GOT3 (cell line): ENCODE results near the gene NDUFV3.
"Not testable (repeated sequence)": the region's sequence is repeated elsewhere in the genome, so short reads cannot be mapped to it uniquely, and the experiment has no call there.

ENCODE experiments used
- DNase-seq: peaks from one replicate; lab custom pipeline; 2025; ENCODE audit warnings: mixed read lengths; lab: John Stamatoyannopoulos, UW

NDUFV3 gene

DNA sequence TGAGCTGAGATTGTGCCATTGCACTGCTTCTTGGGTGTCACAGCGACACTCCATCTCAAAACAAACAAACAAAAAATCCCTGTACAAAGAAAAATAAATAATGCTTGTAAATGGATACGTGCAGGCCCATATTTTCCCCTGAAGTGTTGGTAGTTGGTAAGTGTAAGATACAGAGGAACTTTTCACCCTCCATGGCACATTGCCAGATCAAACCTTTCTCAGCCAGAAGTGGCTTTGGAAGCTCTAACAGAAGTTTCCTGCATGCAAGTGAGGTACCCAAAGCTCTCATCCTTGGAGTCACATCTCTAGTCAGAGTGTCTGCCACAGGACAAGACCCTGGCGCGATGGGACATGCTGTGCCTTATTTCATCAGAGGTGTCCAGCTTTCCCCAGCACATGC lies 7.3 kb downstream of the NDUFV3 start:
- no peak for DNase-seq

DNA sequence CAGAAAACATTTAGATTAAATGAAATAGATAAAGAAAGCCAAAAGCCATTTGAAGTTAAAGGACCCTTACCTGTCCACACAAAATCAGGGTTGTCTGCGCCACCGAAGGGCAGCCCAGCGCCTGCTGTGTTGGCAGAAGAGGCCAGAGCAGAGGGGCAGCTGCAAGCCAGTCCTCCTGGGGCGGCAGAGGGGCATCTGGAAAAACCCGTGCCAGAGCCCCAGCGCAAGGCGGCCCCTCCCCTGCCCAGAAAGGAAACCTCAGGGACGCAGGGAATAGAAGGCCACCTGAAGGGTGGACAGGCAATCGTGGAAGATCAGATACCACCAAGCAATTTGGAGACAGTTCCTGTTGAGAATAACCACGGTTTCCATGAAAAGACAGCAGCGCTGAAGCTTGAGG lies 10.7 kb downstream of the NDUFV3 start:
- no peak for DNase-seq

DNA sequence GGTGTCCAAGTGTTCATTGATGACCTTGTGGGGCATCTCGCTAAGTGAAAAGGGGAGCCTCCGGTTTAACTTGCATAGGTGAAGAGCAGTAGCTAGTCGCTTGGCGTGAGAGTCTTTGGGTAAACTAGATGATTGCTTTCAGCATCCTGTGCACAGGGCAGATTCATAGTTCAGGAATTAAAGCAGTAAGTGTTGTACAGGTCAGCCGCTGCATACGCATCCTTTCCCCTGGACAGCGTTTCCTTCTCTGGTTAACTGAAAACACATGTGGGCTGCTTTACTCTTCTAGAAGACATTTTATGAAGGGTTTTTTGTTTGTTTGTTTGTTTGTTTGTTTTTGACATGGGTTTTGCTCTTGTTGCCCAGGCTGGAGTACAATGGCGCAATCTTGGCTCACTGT lies 12.1 kb downstream of the NDUFV3 start:
- no peak for DNase-seq

DNA sequence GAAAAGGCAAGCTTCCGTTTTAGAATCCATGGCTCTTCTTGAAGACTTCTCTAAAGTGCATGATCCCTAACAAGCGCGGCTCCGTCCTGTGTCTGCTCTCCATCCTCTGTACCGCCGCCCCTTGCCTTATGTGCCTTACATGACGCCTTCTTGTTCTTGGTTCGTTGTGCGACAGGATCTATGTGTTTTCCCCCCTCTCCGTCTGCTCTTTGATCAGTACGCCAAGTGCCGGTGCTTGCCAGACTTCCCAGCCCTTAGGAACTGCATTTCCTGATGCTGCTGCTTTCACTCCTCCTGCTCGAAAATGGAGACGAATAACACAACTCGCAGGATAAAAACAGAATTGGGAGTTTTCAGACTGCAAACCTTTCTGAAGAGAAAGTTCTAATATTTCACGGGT lies 13.1 kb downstream of the NDUFV3 start:
- no peak for DNase-seq

DNA sequence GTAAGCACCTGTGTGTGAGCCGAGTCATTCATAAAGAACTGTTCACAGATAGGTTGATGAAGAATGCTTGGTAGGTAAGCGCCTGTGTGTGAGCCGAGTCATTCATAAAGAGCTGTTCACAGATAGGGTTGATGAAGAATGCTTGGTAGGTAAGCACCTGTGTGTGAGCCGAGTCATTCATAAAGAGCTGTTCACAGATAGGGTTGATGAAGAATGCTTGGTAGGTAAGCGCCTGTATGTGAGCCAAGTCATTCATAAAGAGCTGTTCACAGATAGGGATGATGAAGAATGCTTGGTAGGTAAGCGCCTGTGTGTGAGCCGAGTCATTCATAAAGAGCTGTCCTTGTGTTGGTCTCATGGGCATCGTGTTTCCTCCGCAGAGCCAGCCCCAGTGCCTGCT lies 15.4 kb downstream of the NDUFV3 start:
- not testable (repeated sequence) for DNase-seq

DNA sequence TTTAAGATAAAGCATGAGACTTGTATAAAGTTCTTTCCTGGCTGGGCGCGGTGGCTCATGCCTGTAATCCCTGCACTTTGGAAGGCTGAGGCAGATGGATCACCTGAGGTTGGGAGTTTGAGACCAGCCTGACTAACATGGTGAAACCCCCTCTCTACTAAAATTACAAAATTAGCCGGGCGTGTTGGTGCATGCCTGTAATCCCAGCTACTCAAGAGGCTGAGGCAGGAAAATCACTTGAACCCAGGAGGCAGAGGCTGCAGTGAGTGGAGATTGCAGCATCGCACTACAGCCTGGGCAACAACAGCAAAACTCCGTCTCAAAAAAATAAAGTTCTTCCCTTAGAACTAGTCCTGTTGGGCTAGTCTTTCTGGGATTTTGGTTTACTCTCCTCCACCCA lies 18.8 kb downstream of the NDUFV3 start:
- not testable (repeated sequence) for DNase-seq

DNA sequence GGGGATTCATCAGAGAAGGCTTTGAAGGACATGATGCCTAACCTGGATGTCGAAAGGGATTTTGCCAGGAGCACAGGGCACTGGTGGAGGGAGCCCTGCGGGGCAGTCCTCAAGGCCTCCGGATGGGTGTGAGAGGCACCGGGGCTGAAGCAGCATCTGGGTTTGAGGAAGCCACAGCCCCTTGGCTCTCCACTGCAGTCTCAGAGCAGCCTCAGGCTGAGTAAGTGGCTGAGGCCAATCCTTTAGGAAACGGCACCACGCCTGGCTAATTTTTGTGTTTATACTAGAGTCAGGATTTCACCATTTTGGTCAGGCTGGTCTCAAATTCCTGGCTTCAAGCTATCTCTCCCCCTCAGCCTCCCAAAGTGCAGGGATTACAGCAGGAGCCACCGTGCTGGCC lies 20.4 kb downstream of the NDUFV3 start:
- DNase-seq: no peak

DNA sequence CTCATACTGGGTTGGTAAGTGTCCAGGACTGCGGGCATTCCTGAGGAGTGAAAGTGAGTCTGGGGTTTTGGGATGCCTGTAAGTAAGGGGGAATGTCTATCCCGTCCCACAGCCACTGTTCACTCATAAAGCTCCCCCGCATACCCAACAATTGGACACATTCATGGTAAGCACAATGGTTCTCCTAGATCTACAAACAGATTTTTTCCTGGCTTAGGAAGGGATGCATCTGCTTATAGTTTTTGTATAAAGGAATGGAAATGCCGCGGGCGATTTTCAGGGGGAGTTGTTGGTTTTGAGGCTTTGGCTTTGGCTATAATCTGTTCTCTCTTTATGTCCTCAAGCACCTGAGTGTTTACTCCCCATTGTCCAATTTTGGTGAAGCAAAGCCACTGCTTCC lies 25.2 kb downstream of the NDUFV3 start:
- no peak for DNase-seq

DNA sequence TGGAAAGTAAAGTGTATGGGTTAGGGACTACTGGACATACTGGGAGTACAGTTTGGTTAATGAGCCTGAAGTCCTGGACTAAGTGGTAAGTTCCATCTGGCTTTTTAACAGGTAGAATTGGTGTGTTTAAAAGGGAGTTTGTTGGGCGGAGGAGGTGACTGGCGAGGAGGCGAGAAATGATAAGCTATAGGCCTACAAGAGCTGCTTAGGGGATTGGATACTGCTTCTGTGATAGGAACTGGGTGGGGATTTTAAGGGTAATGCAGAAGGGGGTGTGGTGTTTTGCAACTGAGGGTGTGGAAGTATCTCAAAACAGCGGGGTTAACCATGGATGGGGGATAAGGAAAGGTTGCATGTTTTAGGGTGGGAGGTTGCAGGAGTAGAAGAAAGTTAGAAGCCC lies 28.8 kb downstream of the NDUFV3 start:
- no peak for DNase-seq

DNA sequence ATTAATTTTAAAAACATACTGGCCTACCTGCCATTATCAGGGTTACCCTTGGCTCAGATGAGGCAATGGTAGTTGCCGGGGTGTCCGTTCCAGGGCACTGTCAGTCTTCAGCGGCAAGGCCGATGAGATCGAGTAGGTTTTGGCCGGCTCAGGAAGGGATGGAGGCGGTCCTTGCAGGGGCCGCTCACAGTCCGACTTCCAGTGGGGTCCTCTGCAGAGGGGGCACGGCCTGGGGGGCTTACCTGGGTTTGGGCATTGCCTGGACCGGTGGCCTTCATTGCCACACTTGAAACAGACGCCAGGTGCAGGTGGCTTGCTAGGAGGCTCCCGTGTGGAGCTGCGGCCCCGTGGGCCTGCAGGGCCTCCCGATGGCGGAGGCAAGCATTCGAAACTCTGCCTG lies 29.8 kb downstream of the NDUFV3 start:
- no peak for DNase-seq

DNA sequence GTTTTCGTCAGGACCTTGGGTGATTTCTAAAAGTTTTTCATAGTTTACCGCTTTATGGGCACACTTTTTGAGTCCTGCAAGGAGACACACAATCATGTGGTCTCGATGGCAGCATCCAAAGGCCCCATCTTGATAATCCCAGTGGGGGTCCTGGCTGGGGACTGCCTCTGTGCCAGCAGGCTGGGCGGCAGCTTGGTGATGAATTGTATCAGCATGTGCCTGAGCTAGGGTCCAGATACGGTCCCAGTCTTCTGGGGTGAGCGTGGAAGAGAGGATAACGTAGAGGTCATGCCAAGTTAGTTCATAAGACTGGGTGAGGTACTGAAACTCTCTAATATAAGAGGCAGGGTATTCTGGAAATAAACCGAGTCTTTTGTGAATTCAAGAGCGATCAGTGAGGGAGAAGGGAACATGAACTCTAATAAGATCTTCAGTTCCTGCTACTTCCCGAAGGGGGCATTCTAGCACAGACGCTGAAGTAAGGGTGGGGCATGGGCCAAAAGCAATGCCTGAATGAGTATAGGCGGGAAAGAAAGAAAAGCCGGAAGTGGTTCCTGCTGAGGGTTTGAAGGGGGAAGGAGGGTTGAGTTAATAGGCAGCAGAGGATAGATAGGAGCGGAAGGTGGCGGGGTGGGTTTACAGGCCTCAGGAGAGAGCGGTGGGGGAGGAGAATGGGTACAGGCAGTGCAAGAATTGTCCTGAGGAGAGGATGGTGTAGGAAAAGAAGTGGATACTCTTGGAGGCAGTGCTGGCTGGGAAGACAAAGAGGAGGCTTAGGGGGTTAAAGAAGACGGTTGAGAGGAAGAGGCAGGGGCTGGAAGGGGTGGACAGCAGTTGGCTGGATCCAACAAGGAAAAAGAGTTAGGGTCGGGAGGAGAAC lies 30.7 kb downstream of the NDUFV3 start:
- DNase-seq: no peak

DNA sequence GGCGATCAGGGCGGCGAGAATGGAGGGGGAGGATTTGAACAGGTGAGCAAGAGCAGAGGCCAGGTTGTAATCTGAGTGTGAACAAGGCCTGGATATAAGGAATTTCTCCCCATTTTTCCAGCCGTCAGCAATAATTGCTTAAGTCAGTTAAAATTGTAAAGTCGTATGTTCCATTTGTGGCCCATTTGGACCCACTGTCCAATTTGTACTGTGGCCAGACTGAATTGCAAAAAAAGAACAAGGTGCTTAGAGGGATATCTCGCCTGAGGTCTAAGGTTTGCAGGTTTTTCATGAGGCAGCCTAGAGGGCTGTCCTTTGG lies 31.3 kb downstream of the NDUFV3 start:
- DNase-seq: no peak

DNA sequence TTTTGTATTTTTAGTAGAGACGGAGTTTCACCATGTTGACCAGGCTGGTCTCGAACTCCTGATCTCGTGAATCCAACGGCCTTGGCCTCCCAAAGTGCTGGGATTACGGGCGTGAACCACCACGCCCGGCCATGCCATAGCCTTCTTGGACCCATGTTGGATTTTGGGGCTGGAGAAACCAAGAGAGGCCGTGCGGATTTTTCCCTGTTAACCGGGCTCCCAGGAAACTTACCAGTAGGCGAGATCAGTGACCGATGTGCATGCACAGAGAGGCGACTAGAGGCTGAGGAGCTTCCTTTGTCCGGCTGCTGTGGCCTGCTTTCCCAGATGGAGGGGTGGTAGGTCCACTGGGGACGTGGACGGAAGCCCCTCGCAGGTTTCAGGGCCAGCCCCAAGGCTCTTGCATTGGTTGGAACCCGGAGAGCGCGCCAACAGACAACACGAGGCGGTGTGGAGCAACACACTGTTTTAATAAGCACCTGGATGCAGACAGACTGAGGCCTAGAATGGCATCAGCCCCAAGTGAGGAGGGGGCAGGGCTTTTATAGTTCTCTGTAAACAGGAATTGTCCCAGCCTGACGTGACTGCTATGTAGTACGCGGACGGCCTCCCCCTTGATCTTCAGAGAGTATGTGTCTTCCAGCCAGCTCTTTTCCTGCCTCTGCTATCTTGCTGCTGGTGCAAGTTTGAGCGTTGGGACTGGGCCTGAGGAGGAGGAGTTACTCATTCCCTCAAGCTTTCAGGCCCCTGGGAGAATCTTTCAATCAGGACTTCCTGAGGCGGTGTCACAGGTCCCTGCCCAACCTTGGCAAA lies 32.2 kb downstream of the NDUFV3 start, which contains the start of gene ERVH48-1:
ERVH48-1 (minus strand) TSS at position 517 of the 813 bp plus-strand sequence. CDS start 6,624 bp downstream, outside the sequence.
- DNase-seq: no peak

DNA sequence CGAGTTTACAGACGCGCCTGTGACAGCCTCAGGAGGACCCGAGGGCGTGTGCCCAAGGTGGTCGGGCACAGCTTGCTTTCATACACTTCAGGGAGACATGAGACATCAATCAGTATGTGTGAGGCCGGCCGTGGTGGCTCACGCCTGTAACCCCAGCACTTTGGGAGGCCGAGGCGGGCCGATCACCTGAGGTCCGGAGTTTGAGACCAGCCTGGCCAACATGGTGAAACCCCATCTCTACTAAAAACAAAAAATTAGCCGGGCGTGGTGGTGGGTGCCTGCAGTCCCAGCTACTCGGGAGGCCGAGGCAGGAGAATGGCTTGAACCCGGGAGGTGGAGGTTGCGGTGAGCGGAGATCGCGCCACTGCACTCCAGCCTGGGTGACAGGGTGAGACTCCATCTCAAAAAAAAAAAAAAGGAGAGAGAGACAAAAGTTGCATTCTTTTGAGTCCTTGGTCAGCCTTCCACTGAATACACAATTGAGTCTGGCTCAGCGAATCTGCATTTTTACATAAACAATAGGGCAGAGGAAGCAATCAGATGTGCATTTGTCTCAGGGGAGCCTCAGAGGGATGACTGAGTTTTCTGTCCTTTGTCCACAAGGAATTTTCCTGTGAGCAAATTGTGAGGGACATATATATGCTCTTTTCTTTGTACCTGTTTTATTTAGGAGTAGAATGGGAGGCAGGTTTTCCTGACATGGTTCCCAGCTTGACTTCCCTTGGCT lies 34.5 kb downstream of the NDUFV3 start:
- DNase-seq: not testable (repeated sequence)

DNA sequence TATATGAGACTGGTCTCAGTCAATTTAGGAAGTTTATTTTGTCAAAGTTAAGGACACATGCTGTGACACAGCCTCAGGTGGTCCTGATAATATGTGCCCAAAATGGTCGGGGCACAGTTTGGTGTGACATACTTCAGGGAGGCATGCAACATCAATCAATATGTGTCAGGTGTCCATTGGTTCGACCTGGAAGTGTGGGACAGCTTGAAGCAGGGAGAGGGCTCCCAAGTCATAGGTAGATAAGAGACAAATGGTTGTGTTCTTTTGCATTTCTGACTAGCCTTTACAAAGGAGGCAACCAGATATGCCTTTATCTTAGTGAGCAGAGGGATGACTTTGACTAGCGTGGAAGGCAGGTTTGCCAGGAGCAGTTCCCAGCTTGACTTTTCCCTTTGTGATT lies 36.9 kb downstream of the NDUFV3 start:
- DNase-seq: no peak

DNA sequence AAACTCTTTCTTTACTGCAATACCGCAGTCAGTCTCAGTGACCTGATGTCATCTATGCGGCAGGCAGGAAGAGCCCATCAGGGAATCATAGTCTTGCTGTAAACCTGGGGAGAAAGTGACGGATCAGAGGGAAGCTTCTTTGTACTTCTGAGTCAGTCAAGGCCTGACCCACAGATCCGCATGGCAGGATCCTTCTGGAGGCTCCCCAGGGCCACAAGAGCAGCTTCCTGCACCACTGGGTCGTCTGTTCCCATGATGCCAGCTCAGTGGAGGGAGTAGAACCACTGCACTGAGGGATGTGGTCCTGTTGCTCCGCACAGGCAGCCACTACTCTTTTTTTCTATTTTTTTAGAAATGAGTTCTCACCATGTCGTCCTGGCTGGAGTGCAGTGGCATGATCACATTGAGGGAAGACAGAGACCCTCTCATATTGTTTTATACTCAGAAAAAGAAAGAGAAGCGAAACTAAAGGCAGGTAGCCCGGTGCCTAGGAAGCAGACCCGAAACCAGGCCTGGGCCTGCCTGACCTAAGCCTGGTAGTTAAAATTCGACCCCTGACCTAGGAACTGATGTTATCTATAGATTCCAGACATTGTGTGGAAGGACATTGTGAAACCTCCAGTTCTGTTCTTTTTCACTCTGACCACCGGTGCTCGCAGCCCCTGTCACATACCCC lies 38.6 kb downstream of the NDUFV3 start:
- DNase-seq: no peak

DNA sequence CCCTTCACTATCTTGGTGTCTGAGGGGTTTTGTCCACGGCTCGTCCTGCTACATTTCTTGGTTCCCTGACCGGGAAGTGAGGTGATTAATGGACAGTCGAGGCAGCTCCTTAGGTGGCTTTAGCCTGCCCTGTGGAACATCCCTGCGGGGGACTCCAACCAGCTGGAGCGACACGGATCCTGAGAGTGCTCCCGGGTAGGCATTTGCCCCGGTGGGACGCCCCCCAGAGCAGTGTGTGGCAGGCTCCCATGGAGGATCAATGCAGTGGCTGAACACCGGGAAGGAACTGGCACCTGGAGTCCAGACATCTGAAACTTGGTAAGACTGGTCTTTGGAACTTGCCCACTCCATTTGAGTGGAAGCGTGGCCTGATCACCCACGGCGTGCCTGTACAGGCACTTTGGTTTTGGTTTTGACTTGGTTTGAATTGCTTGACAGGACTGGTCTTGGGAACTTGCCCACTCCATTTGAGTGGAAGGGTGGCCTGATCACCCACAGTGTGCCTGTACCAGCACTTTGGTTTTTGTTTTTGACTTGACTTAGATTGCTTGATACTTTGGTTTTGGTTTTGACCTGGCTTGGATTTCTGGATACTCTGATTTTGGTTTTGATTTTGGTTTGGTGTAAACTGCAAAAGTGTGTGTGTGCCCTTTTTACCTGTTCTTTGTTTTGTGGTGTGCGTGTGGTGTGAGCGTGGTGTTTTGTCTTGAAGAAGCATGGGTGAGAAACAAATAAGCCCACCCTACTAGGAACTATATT lies 39.4 kb downstream of the NDUFV3 start:
- DNase-seq: not testable (repeated sequence)

DNA sequence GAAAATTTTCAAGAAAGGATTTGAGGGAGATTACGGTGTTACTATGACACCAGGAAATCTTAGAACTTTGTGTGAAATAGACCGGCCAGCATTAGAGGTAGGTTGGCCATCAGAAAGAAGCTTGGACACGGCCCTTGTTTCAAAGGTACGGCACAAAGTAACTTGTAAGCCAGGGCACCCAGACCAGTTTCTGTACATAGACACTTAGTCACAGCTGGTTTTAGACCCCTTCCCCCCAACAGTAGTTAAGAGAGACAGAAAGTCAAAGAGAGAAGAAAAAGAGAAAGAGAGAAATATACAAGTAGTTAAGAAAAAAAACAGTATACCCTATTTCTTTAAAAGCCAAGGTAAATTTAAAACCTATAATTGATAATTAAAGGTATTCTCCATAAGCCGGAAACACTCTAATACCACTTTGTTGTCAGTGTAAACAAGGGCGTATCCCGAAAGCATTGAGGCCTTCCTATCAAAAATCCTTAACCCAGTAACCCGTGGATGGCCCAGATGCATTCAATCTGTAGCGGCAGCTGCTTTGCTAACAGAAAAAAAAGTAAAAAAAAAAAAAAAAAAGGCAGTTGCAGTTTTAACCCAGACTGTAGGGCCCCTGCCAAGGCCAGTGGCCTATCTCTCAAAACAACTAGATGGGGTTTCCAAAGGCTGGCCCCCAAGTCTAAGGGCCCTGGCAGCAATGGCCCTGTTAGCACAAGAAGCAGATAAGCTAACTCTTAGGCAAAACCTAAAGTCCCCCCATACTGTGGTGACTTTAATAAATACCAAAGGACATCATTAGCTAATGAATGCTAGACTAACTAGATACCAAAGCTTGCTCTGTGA lies 40.2 kb downstream of the NDUFV3 start:
- DNase-seq: not testable (repeated sequence)

DNA sequence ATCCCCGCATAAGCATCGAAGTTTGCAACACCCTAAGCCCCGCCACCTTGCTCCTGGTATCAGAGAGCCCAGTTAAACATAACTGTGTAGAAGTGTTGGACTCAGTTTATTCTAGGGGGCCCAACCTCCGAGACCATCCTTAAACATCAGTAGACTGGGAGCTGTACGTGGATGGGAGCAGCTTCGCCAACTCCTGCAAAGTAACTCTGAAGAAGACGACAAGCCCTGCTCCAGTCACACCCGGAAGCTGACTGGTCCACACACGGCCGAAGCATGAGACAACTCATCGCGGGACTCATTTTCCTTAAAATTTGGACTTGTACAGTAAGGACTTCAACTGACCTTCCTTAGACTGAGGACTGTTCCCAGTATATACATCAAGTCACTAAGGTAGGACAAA lies 40.9 kb downstream of the NDUFV3 start:
- DNase-seq: not testable (repeated sequence)

DNA sequence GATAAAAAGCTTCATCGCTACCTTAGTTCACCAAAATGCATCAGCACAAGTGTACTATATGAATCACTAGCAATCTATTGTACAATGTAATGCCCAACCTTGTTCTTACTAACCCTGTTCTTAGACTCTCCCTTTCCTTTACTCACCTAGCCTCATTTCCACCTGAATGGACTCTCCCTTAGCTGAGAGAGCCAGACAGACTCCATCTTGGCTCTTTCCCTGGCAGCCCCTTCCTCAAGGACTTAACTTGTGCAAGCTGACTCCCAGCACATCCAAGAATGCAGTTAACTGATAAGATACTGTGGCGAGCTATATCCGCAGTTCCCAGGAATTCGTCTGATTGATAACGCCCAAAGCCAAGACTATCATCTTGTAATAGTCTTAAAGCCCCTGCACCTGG lies 43.3 kb downstream of the NDUFV3 start:
- DNase-seq: not testable (repeated sequence)
